Stimulated activated CD4-positive, alpha-beta T cell treated with anti-CD3 and anti-CD28 coated beads, Interleukin-1b, Interleukin-23, amount 100 ng/mL, for 48 hours (primary cell): ENCODE results near the gene RIC8A.
"Not testable (repeated sequence)": the region's sequence is repeated elsewhere in the genome, so short reads cannot be mapped to it uniquely, and the experiment has no call there.

Experiments
- DNase-seq: peaks from one replicate; pipeline ENCODE4 v3.0.0-alpha.2; 2020

The RIC8A gene

GRCh38 chr11:207208-207862 lies at the start of gene RIC8A, which contains the start of gene BET1L:
Gene RIC8A, plus strand, starts transcription at chr11:207708. Its CDS starts 1,147 bp downstream, at chr11:208855.
Gene BET1L, minus strand, starts transcription at chr11:207399. Its CDS starts 78 bp downstream, at chr11:207321.
- DNase-seq, result peak; percentile 98

- not testable (repeated sequence) for DNase-seq
Measured at GRCh38 chr11:180242-180641, 27.3 kb upstream of the RIC8A start.

GRCh38 chr11:189200-189783 lies 18.2 kb upstream of the RIC8A start:
- peak; percentile 3 for DNase-seq

GRCh38 chr11:189843-190311 lies 17.6 kb upstream of the RIC8A start:
- peak; percentile 86 for DNase-seq

GRCh38 chr11:190546-190945 lies 17.0 kb upstream of the RIC8A start:
- DNase-seq, result not testable (repeated sequence)

GRCh38 chr11:191490-192478 lies 15.7 kb upstream of the RIC8A start:
- DNase-seq, result peak; percentile 37

GRCh38 chr11:192674-193128 lies 14.8 kb upstream of the RIC8A start, which contains the start of gene SCGB1C1:
Gene SCGB1C1, plus strand, starts transcription at chr11:193078. Its CDS starts 22 bp downstream, at chr11:193100.
- DNase-seq, result not testable (repeated sequence)

- DNase-seq, result not testable (repeated sequence)
Measured at GRCh38 chr11:193481-193880, 14.0 kb upstream of the RIC8A start.

GRCh38 chr11:196786-197731 lies 10.4 kb upstream of the RIC8A start:
- DNase-seq, result no peak

GRCh38 chr11:197741-198235 lies 9.7 kb upstream of the RIC8A start:
- DNase-seq, result no peak

- DNase-seq, result no peak
Measured at GRCh38 chr11:198236-198806, 9.2 kb upstream of the RIC8A start.

GRCh38 chr11:199004-199581 lies 8.4 kb upstream of the RIC8A start:
- no peak for DNase-seq

- DNase-seq, result no peak
Measured at GRCh38 chr11:199782-200181, 7.7 kb upstream of the RIC8A start.

GRCh38 chr11:200224-201003 lies 7.1 kb upstream of the RIC8A start:
- DNase-seq, result no peak

GRCh38 chr11:201966-202365 lies 5.5 kb upstream of the RIC8A start:
- DNase-seq, result no peak

GRCh38 chr11:202490-202889 lies 5.0 kb upstream of the RIC8A start:
- no peak for DNase-seq

- DNase-seq, result no peak
Measured at GRCh38 chr11:203056-203944, 4.2 kb upstream of the RIC8A start.

- no peak for DNase-seq
Measured at GRCh38 chr11:203945-204586, 3.4 kb upstream of the RIC8A start.
